Keratinocyte (primary cell): ENCODE measurements around the gene PRKCE. TPM values are rescaled to one million over a fixed set of nuclear protein-coding genes. Genes with fewer than 3 reads are reported as not detected.

Source experiments
- DNase-seq: peaks from one replicate; pipeline ENCODE4 v3.0.0-alpha.2; 2011; ENCODE audit warnings: low read depth, missing footprints, low spot score
- FAIRE-seq: peaks from 2 replicates; lab custom pipeline; 2011; peaks lifted over from hg19 to GRCh38; lab: Jason Lieb, UNC
- H2AFZ ChIP-seq: 2 replicates; pipeline ENCODE4 v1.6.0; 2012; ENCODE audit warnings: low read length, control low read depth, inconsistent platforms; ENCODE audit not compliant: control insufficient read depth
- H3K27ac ChIP-seq: 2 replicates; pipeline ENCODE4 v1.5.1; 2011; ENCODE audit warnings: low read length; ENCODE audit not compliant: control insufficient read depth, insufficient read depth
- H3K27me3 ChIP-seq: 3 replicates; pipeline ENCODE4 v1.6.0; 2011; ENCODE audit warnings: low read length; ENCODE audit not compliant: control insufficient read depth, insufficient read depth; ENCODE audit errors: extremely low read depth
- H3K36me3 ChIP-seq, 2 experiments: 2 replicates in 1 of 2; 3 replicates in 1 of 2; pipeline ENCODE4 v1.5.1; 2011; ENCODE audit warnings: low read length in 2 of 2, mild to moderate bottlenecking in 1 of 2; ENCODE audit not compliant: control insufficient read depth in 2 of 2, insufficient read depth in 2 of 2; ENCODE audit errors: extremely low read depth in 1 of 2
- H3K4me1 ChIP-seq: 3 replicates; pipeline ENCODE4 v1.5.1; 2011; ENCODE audit warnings: low read length; ENCODE audit not compliant: control insufficient read depth, insufficient read depth; ENCODE audit errors: extremely low read depth
- H3K4me2 ChIP-seq: 3 replicates; pipeline ENCODE4 v1.6.0; 2011; ENCODE audit warnings: low read depth, low read length; ENCODE audit not compliant: control insufficient read depth, insufficient read depth; ENCODE audit errors: extremely low read depth
- H3K4me3 ChIP-seq, 3 experiments: fragments of 200-600 bp in 1 of 3; sonication (generic) in 1 of 3; 2 replicates in 2 of 3; 3 replicates in 1 of 3; pipeline ENCODE4 v1.5.1; 2011 to 2016; ENCODE audit warnings: low read length in 3 of 3, mild to moderate bottlenecking in 3 of 3, control low read depth in 2 of 3, inconsistent platforms in 1 of 3, low read depth in 1 of 3, mixed read lengths in 1 of 3, mixed run types in 1 of 3, moderate library complexity in 1 of 3; ENCODE audit not compliant: control insufficient read depth in 2 of 3, insufficient read depth in 2 of 3; ENCODE audit errors: extremely low read depth in 1 of 3
- H3K79me2 ChIP-seq: 2 replicates; pipeline ENCODE4 v1.6.0; 2012; ENCODE audit warnings: low read length; ENCODE audit not compliant: control insufficient read depth, insufficient read depth
- H3K9ac ChIP-seq: 3 replicates; pipeline ENCODE4 v1.6.0; 2011; ENCODE audit warnings: low read length; ENCODE audit not compliant: control insufficient read depth, insufficient read depth; ENCODE audit errors: extremely low read depth
- H3K9me1 ChIP-seq: 3 replicates; pipeline ENCODE4 v1.6.0; 2011; ENCODE audit warnings: low read length; ENCODE audit not compliant: control insufficient read depth, insufficient read depth; ENCODE audit errors: extremely low read depth
- H3K9me3 ChIP-seq: 2 replicates; pipeline ENCODE4 v1.5.1; 2012; ENCODE audit warnings: low read depth, low read length; ENCODE audit not compliant: control insufficient read depth
- H4K20me1 ChIP-seq: 3 replicates; pipeline ENCODE4 v1.6.0; 2011; ENCODE audit warnings: low read length; ENCODE audit not compliant: control insufficient read depth, insufficient read depth; ENCODE audit errors: extremely low read depth
- CTCF ChIP-seq, 3 experiments: IDR thresholded peaks in 1 of 3; conservative IDR thresholded peaks in 1 of 3; optimal IDR thresholded peaks in 1 of 3; 2 replicates in 2 of 3; 3 replicates in 1 of 3; pipeline versions ENCODE3 to v1.5.1; 2011; ENCODE audit warnings: low read length in 3 of 3, mild to moderate bottlenecking in 3 of 3, moderate library complexity in 2 of 3, control low read depth in 1 of 3, inconsistent platforms in 1 of 3; ENCODE audit not compliant: insufficient read depth in 2 of 3; ENCODE audit errors: extremely low read depth in 1 of 3
- EZH2 ChIP-seq: IDR thresholded peaks from one replicate; pipeline ENCODE4 v1.6.1; 2012; ENCODE audit warnings: inconsistent platforms, mild to moderate bottlenecking, low read length, moderate library complexity
- dilution Hi-C: fragments of 300-500 bp; cut with MboI; formaldehyde crosslinking; loops from one replicate; pipeline ENCODE4 v1.7.0; 2020; ENCODE audit warnings: low sequenced_read_pairs; ENCODE audit not compliant: extremely low pct_ligation_motif_present
- polyA plus RNA-seq, 5 experiments: library from polyadenylated mRNA; depleted of rRNA in 3 of 5; stranded (reverse) in 3 of 5; stranded (forward) in 1 of 5; unstranded in 1 of 5; fragments of >200 nt; gene quantifications; 1 replicate in 1 of 5; 2 replicates in 3 of 5; 3 replicates in 1 of 5; pipeline versions ENCODE4 v1.2.1 to v1.2.3, GENCODE V29; 2011 to 2012; ENCODE audit warnings: missing spikeins in 2 of 5, low read depth in 1 of 5, low replicate concordance in 1 of 5

The PRKCE gene
- polyA plus RNA-seq, 1 donor (not counting 4 experiments of a cell fraction or from before 2014, with no cell fraction given), result 2.0 TPM

GRCh38 chr2:46196871-46197462 is 545.5 kb downstream of the PRKCE start:
- no peak overlapping the region for H3K9ac ChIP-seq
- H3K9me3 ChIP-seq, result no peaks in the 10 kb centered on the region
- no peaks in the 10 kb centered on the region for H3K9me1 ChIP-seq
- no peaks in the 10 kb centered on the region for H3K36me3 ChIP-seq
- DNase-seq (no peak), FAIRE-seq (peak; percentile 23)
- no peak for TF ChIP-seq CTCF (optimal IDR thresholded peaks at IDR 0.05 in 1 of 3, IDR thresholded peaks at IDR 0.05 in 1 of 3, conservative IDR thresholded peaks at IDR 0.05 in 1 of 3; ENCODE audit: extremely low read depth in 1 of 3, insufficient read depth in 2 of 3, low read length in 3 of 3)
- no peak for TF ChIP-seq EZH2
- no peaks in the 10 kb centered on the region for H3K27me3 ChIP-seq
- H4K20me1 ChIP-seq, result no peaks in the 10 kb centered on the region
- no peak overlapping the region for H3K4me2 ChIP-seq
- dilution Hi-C loops, result no loop called here
- no peak overlapping the region for H3K27ac ChIP-seq
- peak overlapping the region; percentile 52 for H2AFZ ChIP-seq
- H3K4me1 ChIP-seq, result peaks cover 39% of the 10 kb centered on the region
- H3K79me2 ChIP-seq, result no peaks in the 10 kb centered on the region
- no peak overlapping the region for H3K4me3 ChIP-seq

DNA sequence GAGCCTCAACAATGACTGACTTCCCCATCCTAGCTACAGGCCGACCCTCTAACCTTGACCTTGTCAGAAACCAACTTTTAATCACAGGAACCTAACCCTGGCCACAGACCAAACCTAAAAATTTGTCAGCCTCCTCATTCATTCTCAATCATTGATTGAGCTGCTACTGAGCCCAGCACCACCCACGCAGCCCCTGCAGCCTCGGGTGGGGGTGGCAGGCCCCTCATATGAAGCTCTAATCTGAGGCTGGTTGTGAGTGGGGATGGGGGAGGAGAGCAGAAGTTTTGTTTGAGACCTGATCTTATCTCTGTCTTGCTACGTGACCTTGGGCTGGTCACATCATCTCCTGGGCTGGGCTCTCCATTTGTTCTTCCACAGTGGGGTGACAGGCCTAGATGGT is 546.2 kb downstream of the PRKCE start:
- Histone ChIP-seq H3K9me3 (no peaks in the 10 kb centered on the region), H3K4me3 (no peak overlapping the region), H3K79me2 (no peaks in the 10 kb centered on the region), H3K27me3 (no peaks in the 10 kb centered on the region), H2AFZ (peak overlapping the region; percentile 41), H3K36me3 (no peaks in the 10 kb centered on the region), H3K9me1 (no peaks in the 10 kb centered on the region), H3K9ac (no peak overlapping the region), H3K4me2 (peak overlapping the region; percentile 45), H3K27ac (peak overlapping the region; percentile 52), H3K4me1 (peaks cover 32% of the 10 kb centered on the region), H4K20me1 (no peaks in the 10 kb centered on the region)
- FAIRE-seq (no peak), DNase-seq (no peak)
- TF ChIP-seq CTCF (optimal IDR thresholded peaks at IDR 0.05 in 1 of 3, IDR thresholded peaks at IDR 0.05 in 1 of 3, conservative IDR thresholded peaks at IDR 0.05 in 1 of 3; ENCODE audit: extremely low read depth in 1 of 3, insufficient read depth in 2 of 3, low read length in 3 of 3), result no peak
- TF ChIP-seq EZH2, result no peak
- dilution Hi-C loops, result no loop called here
